Measurements from ENCODE around the gene TBC1D4. TPM values are rescaled to one million over a fixed set of nuclear protein-coding genes. Genes with fewer than 3 reads are reported as not detected.
"Not testable (repeated sequence)": the region's sequence is repeated elsewhere in the genome, so short reads cannot be mapped to it uniquely, and the experiment has no call there.

Gene TBC1D4
- total RNA-seq, 2 experiments from 2014 or later, result 8.0 to 10.1 TPM

GRCh38 chr13:75251188-75251587, 230.8 kb downstream of the TBC1D4 start:
- Mint-ChIP-seq H3K36me3 (ENCODE audit: low read depth) (no peaks in the 10 kb centered on the region), H3K4me1 (no peaks in the 10 kb centered on the region), H3K4me3 (no peak overlapping the region), H3K27ac (no peak overlapping the region), H3K9me3 (no peaks in the 10 kb centered on the region), H3K27me3 (peaks cover 19% of the 10 kb centered on the region)
- no peak for DNase-seq
- ChIA-PET CTCF (no interaction called here), POLR2A (no interaction called here)

GRCh38 chr13:75250526-75251178, 231.3 kb downstream of the TBC1D4 start:
- no peak for DNase-seq
- ChIA-PET POLR2A (no interaction called here), CTCF (no interaction called here)
- no peaks in the 10 kb centered on the region for H3K9me3 Mint-ChIP-seq
- no peak overlapping the region for H3K4me3 Mint-ChIP-seq
- peaks cover 16% of the 10 kb centered on the region for H3K27me3 Mint-ChIP-seq
- no peak overlapping the region for H3K27ac Mint-ChIP-seq
- no peaks in the 10 kb centered on the region for H3K4me1 Mint-ChIP-seq
- H3K36me3 Mint-ChIP-seq (ENCODE audit: low read depth), result no peaks in the 10 kb centered on the region

GRCh38 chr13:75245578-75245977, 236.4 kb downstream of the TBC1D4 start:
- H3K27me3 Mint-ChIP-seq; H3K9me3 Mint-ChIP-seq; POLR2A ChIA-PET; DNase-seq; H3K36me3 Mint-ChIP-seq (ENCODE audit: low read depth); H3K4me1 Mint-ChIP-seq; CTCF ChIA-PET; H3K27ac Mint-ChIP-seq; H3K4me3 Mint-ChIP-seq: not testable (repeated sequence)

DNA sequence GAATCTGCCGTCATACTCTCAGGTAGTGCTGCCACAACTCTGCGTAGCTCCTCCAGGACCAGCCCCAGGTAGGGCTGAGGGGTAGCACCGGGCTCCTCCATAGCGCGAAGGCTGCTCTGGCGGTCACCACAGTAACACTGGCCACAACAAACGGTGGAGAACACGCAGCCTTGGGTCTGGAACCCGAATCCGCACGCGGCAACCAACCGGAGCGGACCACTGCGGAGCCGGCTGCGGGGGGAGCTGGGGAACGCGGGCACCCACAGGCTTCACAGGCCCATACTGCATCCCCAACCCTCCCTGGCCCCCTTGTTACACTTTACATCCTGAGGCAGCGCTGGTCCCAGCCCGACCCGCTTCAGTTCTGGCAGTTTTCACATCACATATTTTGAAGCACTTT, 241.7 kb downstream of the TBC1D4 start:
- H3K4me1 Mint-ChIP-seq; CTCF ChIA-PET; POLR2A ChIA-PET; H3K27me3 Mint-ChIP-seq; H3K27ac Mint-ChIP-seq; DNase-seq; H3K9me3 Mint-ChIP-seq; H3K36me3 Mint-ChIP-seq (ENCODE audit: low read depth); H3K4me3 Mint-ChIP-seq: not testable (repeated sequence)

DNA sequence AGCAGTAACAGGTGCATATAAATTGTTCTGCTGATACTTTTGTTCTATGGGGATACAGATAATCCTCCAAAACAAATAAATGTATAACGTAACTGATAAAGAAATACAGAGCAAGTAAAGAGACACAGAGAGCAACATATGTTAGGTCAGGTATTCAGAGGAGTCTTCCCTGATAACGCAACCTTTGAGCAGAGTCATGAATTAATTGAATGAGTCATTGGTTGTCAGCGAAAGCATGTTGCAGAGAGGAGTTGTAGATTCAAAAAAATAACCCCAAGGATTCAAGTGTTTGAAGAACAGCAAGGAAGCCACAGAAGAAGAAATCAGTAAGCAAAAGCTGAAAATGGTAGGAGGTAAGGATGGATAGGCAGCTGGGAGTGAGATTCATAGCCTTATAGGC, 245.2 kb downstream of the TBC1D4 start:
- H3K4me1 Mint-ChIP-seq, result no peaks in the 10 kb centered on the region
- H3K4me3 Mint-ChIP-seq, result no peak overlapping the region
- no peaks in the 10 kb centered on the region for H3K36me3 Mint-ChIP-seq (ENCODE audit: low read depth)
- DNase-seq, result no peak
- ChIA-PET POLR2A (no interaction called here), CTCF (no interaction called here)
- H3K27me3 Mint-ChIP-seq, result peaks cover 4% of the 10 kb centered on the region
- H3K27ac Mint-ChIP-seq, result no peak overlapping the region
- no peaks in the 10 kb centered on the region for H3K9me3 Mint-ChIP-seq

Other genes with a start within 250 kb of the TBC1D4 start
- 100 to 1,000 TPM; 128 TPM for gene COMMD6, start 55.7 kb upstream of the TBC1D4 start, total RNA-seq
- 10 to 100 TPM; 30.0 to 32.6 TPM for gene UCHL3, start 67.6 kb upstream of the TBC1D4 start, total RNA-seq
- gene LMO7, start 154.2 kb upstream of the TBC1D4 start, total RNA-seq, result 10 to 100 TPM; 11.4 to 12.9 TPM

All from activated CD4-positive, alpha-beta memory T cell treated with anti-CD3 and anti-CD28 coated beads, Interleukin-2, amount 10 ng/mL, durations not matched to agents 7 days and 5 days (primary cell).